IMR-90 (cell line): ENCODE data around the gene CD7. TPM values are rescaled to one million over a fixed set of nuclear protein-coding genes. Genes with fewer than 3 reads are reported as not detected.

Experiments
- ATAC-seq: fragments of 200-7000 bp; cut with Tn5 transposase; 2 replicates; pipeline ENCODE4 v1.9.1; 2020; ENCODE audit warnings: low read depth, mild to moderate bottlenecking, moderate library complexity
- BruUV-seq: library from RNA; stranded (reverse); fragments of 400-500 nt; replicated peaks from 2 replicates; lab custom pipeline; 2021; lab: Mats Ljungman, UMichigan
- CTCF ChIA-PET: fragments of 300-600 bp; formaldehyde crosslinking; extraction: SDS; loops from one replicate; lab custom pipeline; 2021; ENCODE audit warnings: antibody characterized with exemption; lab: Yijun Ruan, JAX
- POLR2A ChIA-PET: fragments of 300-600 bp; sonication (Branson Sonifier 250); formaldehyde crosslinking; loops from one replicate; lab custom pipeline; 2022; ENCODE audit warnings: antibody characterized with exemption; ENCODE audit not compliant: unreplicated experiment; lab: Charles Lee
- DNase-seq: peaks from one replicate; pipeline ENCODE4 v3.0.0; 2013
- H2AFZ ChIP-seq: replicated peaks from 2 replicates; pipeline ENCODE3; 2013; ENCODE audit warnings: low read length, mild to moderate bottlenecking; ENCODE audit not compliant: poor library complexity
- H2AK5ac ChIP-seq: 2 replicates; pipeline ENCODE4 v1.6.1; 2013; ENCODE audit warnings: low read depth, low read length, inconsistent platforms
- H2AK9ac ChIP-seq: replicated peaks from 2 replicates; pipeline ENCODE3; 2013; ENCODE audit warnings: mild to moderate bottlenecking, low read depth, low read length, moderate library complexity; ENCODE audit not compliant: poor library complexity
- H2BK120ac ChIP-seq: 2 replicates; pipeline ENCODE4 v1.6.1; 2013; ENCODE audit warnings: low read depth, low read length, inconsistent platforms
- H2BK15ac ChIP-seq: 3 replicates; pipeline ENCODE4 v1.6.1; 2013; ENCODE audit warnings: low read depth, low read length, inconsistent platforms
- H2BK20ac ChIP-seq: 2 replicates; pipeline ENCODE4 v1.6.1; 2013; ENCODE audit warnings: low read depth, mild to moderate bottlenecking, inconsistent platforms, low read length, moderate library complexity
- H2BK5ac ChIP-seq: 2 replicates; pipeline ENCODE4 v1.6.1; 2013; ENCODE audit warnings: mild to moderate bottlenecking, low read depth, low read length, inconsistent platforms; ENCODE audit not compliant: poor library complexity, severe bottlenecking
- H3K14ac ChIP-seq: replicated peaks from 2 replicates; pipeline ENCODE4 v1.6.1; 2013; ENCODE audit warnings: low read depth, low read length, inconsistent platforms
- H3K18ac ChIP-seq: 2 replicates; pipeline ENCODE4 v1.6.1; 2013; ENCODE audit warnings: low read depth, low read length, control low read depth
- H3K23ac ChIP-seq: 2 replicates; pipeline ENCODE4 v1.6.1; 2013; ENCODE audit warnings: low read depth, low read length, inconsistent platforms
- H3K27ac ChIP-seq: 2 replicates; pipeline ENCODE4 v1.5.1; 2013; ENCODE audit warnings: mild to moderate bottlenecking, control low read depth, low read length; ENCODE audit not compliant: insufficient read depth
- H3K27me3 ChIP-seq: 2 replicates; pipeline ENCODE4 v1.6.1; 2013; ENCODE audit warnings: low read length; ENCODE audit not compliant: control insufficient read depth, insufficient read depth
- H3K36me3 ChIP-seq: 2 replicates; pipeline ENCODE4 v1.6.1; 2013; ENCODE audit warnings: low read length, mixed read lengths; ENCODE audit not compliant: control insufficient read depth, insufficient read depth
- H3K4ac ChIP-seq: 2 replicates; pipeline ENCODE4 v1.6.1; 2013; ENCODE audit warnings: low read depth, low read length, inconsistent platforms
- H3K4me1 ChIP-seq: 2 replicates; pipeline ENCODE4 v1.6.1; 2013; ENCODE audit warnings: low read length, mixed read lengths; ENCODE audit not compliant: control insufficient read depth, insufficient read depth
- H3K4me2 ChIP-seq: 2 replicates; pipeline ENCODE4 v1.6.1; 2013; ENCODE audit warnings: low read depth, mild to moderate bottlenecking, control low read depth, low read length, moderate library complexity
- H3K4me3 ChIP-seq: 2 replicates; pipeline ENCODE4 v1.5.1; 2013; ENCODE audit warnings: low read depth, mild to moderate bottlenecking, control low read depth, low read length, moderate library complexity; ENCODE audit not compliant: insufficient read depth
- H3K56ac ChIP-seq: 2 replicates; pipeline ENCODE4 v1.6.1; 2013; ENCODE audit warnings: low read length, inconsistent platforms; ENCODE audit not compliant: insufficient read depth; ENCODE audit errors: extremely low read depth
- H3K79me1 ChIP-seq, 2 experiments: 2 replicates each; pipeline ENCODE4 v1.6.1; 2013; ENCODE audit warnings: low read length in 2 of 2, inconsistent platforms in 1 of 2, low read depth in 1 of 2
- H3K9ac ChIP-seq: 2 replicates; pipeline ENCODE4 v1.6.1; 2013; ENCODE audit warnings: low read depth, low read length, control low read depth
- H3K9me1 ChIP-seq: 2 replicates; pipeline ENCODE4 v1.6.1; 2013; ENCODE audit warnings: low read length, inconsistent platforms; ENCODE audit not compliant: insufficient read depth
- H3K9me3 ChIP-seq: 2 replicates; pipeline ENCODE4 v1.6.1; 2013; ENCODE audit warnings: low read length; ENCODE audit not compliant: control insufficient read depth, insufficient read depth
- H4K20me1 ChIP-seq: 2 replicates; pipeline ENCODE4 v1.6.1; 2013; ENCODE audit warnings: low read length, inconsistent platforms; ENCODE audit not compliant: insufficient read depth
- H4K5ac ChIP-seq: 2 replicates; pipeline ENCODE4 v1.6.1; 2013; ENCODE audit warnings: mild to moderate bottlenecking, low read depth, low read length, control low read depth
- H4K8ac ChIP-seq, 2 experiments: 2 replicates each; pipeline ENCODE4 v1.6.1; 2013; ENCODE audit warnings: low read depth in 2 of 2, low read length in 2 of 2, control low read depth in 1 of 2, inconsistent platforms in 1 of 2
- H4K91ac ChIP-seq: 2 replicates; pipeline ENCODE4 v1.6.1; 2013; ENCODE audit warnings: low read depth, low read length, inconsistent platforms; ENCODE audit not compliant: insufficient read depth
- BHLHE40 ChIP-seq: fragments of 150-350 bp; IDR thresholded peaks from 2 replicates; pipeline ENCODE4 v1.6.1; 2016; ENCODE audit warnings: mild to moderate bottlenecking, low read depth, low read length
- CEBPB ChIP-seq: IDR thresholded peaks from 2 replicates; pipeline ENCODE4 v1.6.1; 2012; ENCODE audit warnings: low read depth, low read length, improper control_type of control experiment
- CHD1 ChIP-seq: IDR thresholded peaks from 2 replicates; pipeline ENCODE4 v1.6.1; 2012; ENCODE audit warnings: low read depth, low read length, improper control_type of control experiment
- ELK1 ChIP-seq: fragments of 150-350 bp; IDR thresholded peaks from 2 replicates; pipeline ENCODE4 v1.6.1; 2016; ENCODE audit warnings: low read depth, mild to moderate bottlenecking, low read length, moderate library complexity, borderline replicate concordance
- FOS ChIP-seq: fragments of 150-350 bp; IDR thresholded peaks from 2 replicates; pipeline ENCODE4 v1.6.1; 2016; ENCODE audit warnings: low read depth, low read length
- MAFK ChIP-seq: IDR thresholded peaks from 2 replicates; pipeline ENCODE4 v1.6.1; 2012; ENCODE audit warnings: low read depth, low read length, improper control_type of control experiment
- MAZ ChIP-seq: IDR thresholded peaks from 2 replicates; pipeline ENCODE4 v1.6.1; 2012; ENCODE audit warnings: low read depth, mild to moderate bottlenecking, low read length, improper control_type of control experiment, moderate library complexity, borderline replicate concordance
- MXI1 ChIP-seq: IDR thresholded peaks from 2 replicates; pipeline ENCODE4 v1.6.1; 2012; ENCODE audit warnings: low read depth, mild to moderate bottlenecking, low read length, moderate library complexity, borderline replicate concordance
- NFE2L2 ChIP-seq: fragments of 150-350 bp; IDR thresholded peaks from 2 replicates; pipeline ENCODE4 v1.6.1; 2016; ENCODE audit warnings: low read depth, mild to moderate bottlenecking, low read length
- POLR2A ChIP-seq: IDR thresholded peaks from 2 replicates; pipeline ENCODE4 v1.6.1; 2012; ENCODE audit warnings: mild to moderate bottlenecking, low read depth, low read length
- RAD21 ChIP-seq: IDR thresholded peaks from 2 replicates; pipeline ENCODE4 v1.6.1; 2012; ENCODE audit warnings: low read length, improper control_type of control experiment
- RCOR1 ChIP-seq: IDR thresholded peaks from 2 replicates; pipeline ENCODE4 v1.6.1; 2012; ENCODE audit warnings: mild to moderate bottlenecking, low read length, improper control_type of control experiment; ENCODE audit not compliant: insufficient replicate concordance
- RFX5 ChIP-seq: IDR thresholded peaks from 2 replicates; pipeline ENCODE4 v1.8.0; 2012; ENCODE audit warnings: low read depth, mild to moderate bottlenecking, low read length, moderate library complexity
- SMC3 ChIP-seq: fragments of 150-350 bp; IDR thresholded peaks from 2 replicates; pipeline ENCODE4 v1.6.1; 2016; ENCODE audit warnings: low read depth, mild to moderate bottlenecking, antibody characterized with exemption, low read length, moderate library complexity
- USF2 ChIP-seq: fragments of 150-350 bp; IDR thresholded peaks from 2 replicates; pipeline ENCODE4 v1.6.1; 2017; ENCODE audit warnings: mild to moderate bottlenecking, antibody characterized with exemption, low read length, low read depth
- WGBS, 2 experiments: methylation state at CpG; one replicate each; pipeline versions ENCODE4 v1.1.5 to v1.1.7; 2013; ENCODE audit warnings: missing lambda C conversion rate in 2 of 2; ENCODE audit not compliant: insufficient read length in 1 of 2; ENCODE audit errors: extremely low coverage in 2 of 2; 5-methylcytosine and 5-hydroxymethylcytosine counted together
- dilution Hi-C: fragments of 300-500 bp; cut with HindIII; formaldehyde crosslinking; loops from one replicate; pipeline ENCODE4 v1.14.3; 2018; ENCODE audit warnings: low sequenced_read_pairs; ENCODE audit not compliant: unreplicated experiment
- in situ Hi-C: fragments of 300-500 bp; cut with MboI; formaldehyde crosslinking; loops from 3 replicates; pipeline ENCODE4 v1.14.3; 2019; ENCODE audit warnings: low sequenced_read_pairs, inconsistent platforms, mixed read lengths
- intact Hi-C: fragments of 100-400 bp; cut with micrococcal nuclease; formaldehyde crosslinking; loops from 2 replicates; pipeline ENCODE4 v1.10.0; 2022
- polyA plus RNA-seq, 3 experiments: library from polyadenylated mRNA; depleted of rRNA; stranded (reverse); fragments of >200 nt; gene quantifications; 2 replicates each; pipeline ENCODE4 v1.2.3, GENCODE V29; 2012; ENCODE audit warnings: low replicate concordance in 1 of 3
- total RNA-seq: library from RNA; depleted of rRNA; stranded (reverse); fragments of >200 nt; gene quantifications from 2 replicates; pipeline ENCODE4 v1.2.3, GENCODE V29; 2012
- TF ChIP-seq, protein P1 (sequence below): conservative IDR thresholded peaks from 2 replicates; pipeline ENCODE4 v1.5.1; 2012; ENCODE audit warnings: mild to moderate bottlenecking, low read depth, low read length, improper control_type of control experiment

Gene CD7
- total and polyA plus RNA-seq, 2 of the 4 experiments (the other 2 are of a cell fraction), result not detected

DNA sequence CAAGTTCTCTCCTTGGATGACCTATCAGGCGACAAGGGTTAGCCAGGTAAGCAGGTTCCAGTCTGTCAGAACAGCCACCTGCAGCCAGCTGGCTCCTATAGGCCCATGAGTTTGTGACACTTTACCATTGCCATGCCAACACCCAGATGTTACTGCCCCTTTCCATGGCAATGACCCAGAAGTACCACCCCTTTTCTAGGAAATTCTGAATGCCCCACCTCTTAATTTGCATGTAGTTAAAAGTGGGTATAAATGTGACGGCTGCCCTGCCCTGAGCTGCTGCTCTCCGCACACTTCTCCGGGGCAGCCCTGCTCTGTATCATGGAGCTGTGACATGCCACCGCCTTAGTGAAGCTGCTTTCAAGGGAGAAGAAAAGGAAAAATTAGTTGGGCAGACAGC is 26.2 kb upstream of the CD7 start:
- Histone ChIP-seq H2AK5ac (no peak overlapping the region), H2AFZ (no peak overlapping the region), H3K79me1 (no peaks in the 10 kb centered on the region), H3K23ac (no peak overlapping the region), H3K36me3 (no peaks in the 10 kb centered on the region), H3K9me3 (no peaks in the 10 kb centered on the region), H3K27ac (no peak overlapping the region), H4K5ac (no peak overlapping the region), H3K56ac (no peak overlapping the region), H3K9me1 (peaks cover 7% of the 10 kb centered on the region), H4K91ac (no peak overlapping the region), H4K8ac (no peak overlapping the region), H2AK9ac (no peak overlapping the region), H3K4me1 (peaks cover 8% of the 10 kb centered on the region), H3K9ac (no peak overlapping the region), H2BK5ac (no peak overlapping the region), H2BK15ac (no peak overlapping the region), H3K4me2 (no peak overlapping the region), H3K14ac (no peak overlapping the region), H3K27me3 (peaks cover 7% of the 10 kb centered on the region), H3K4me3 (no peak overlapping the region), H4K20me1 (no peaks in the 10 kb centered on the region), H3K18ac (no peak overlapping the region), H2BK120ac (no peak overlapping the region), H2BK20ac (no peak overlapping the region), H3K4ac (no peak overlapping the region)
- BruUV-seq, result no TSS peak
- ATAC-seq (no peak), DNase-seq (no peak)
- 94% methylated on average over 4 of the region's 5 CpGs; no CpG with 5 or more reads in 1 of the 2 experiments for WGBS, 2 experiments
- dilution Hi-C loops, result no loop called here
- intact Hi-C loops, result no loop called here
- in situ Hi-C loops, result no loop called here
- TF ChIP-seq USF2 (no peak), RCOR1 (no peak), NFE2L2 (no peak), SMC3 (no peak), MAZ (no peak), CEBPB (no peak), CHD1 (no peak), RFX5 (no peak), POLR2A (no peak), MAFK (no peak), ELK1 (no peak), MXI1 (no peak), BHLHE40 (no peak), FOS (no peak), RAD21 (no peak)
- TF ChIP-seq, protein P1, sequence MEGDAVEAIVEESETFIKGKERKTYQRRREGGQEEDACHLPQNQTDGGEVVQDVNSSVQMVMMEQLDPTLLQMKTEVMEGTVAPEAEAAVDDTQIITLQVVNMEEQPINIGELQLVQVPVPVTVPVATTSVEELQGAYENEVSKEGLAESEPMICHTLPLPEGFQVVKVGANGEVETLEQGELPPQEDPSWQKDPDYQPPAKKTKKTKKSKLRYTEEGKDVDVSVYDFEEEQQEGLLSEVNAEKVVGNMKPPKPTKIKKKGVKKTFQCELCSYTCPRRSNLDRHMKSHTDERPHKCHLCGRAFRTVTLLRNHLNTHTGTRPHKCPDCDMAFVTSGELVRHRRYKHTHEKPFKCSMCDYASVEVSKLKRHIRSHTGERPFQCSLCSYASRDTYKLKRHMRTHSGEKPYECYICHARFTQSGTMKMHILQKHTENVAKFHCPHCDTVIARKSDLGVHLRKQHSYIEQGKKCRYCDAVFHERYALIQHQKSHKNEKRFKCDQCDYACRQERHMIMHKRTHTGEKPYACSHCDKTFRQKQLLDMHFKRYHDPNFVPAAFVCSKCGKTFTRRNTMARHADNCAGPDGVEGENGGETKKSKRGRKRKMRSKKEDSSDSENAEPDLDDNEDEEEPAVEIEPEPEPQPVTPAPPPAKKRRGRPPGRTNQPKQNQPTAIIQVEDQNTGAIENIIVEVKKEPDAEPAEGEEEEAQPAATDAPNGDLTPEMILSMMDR, result no peak
- POLR2A ChIA-PET, result interaction anchor here (0.7 kb wide), 1 partner anchor 74 kb away, joined by 16 read pairs; no protein-coding TSS in a partner anchor
- CTCF ChIA-PET, result interaction anchor here (0.6 kb wide), 1 partner anchor 50 kb away, joined by 4 read pairs; no protein-coding TSS in a partner anchor
